Vagina (tissue), 2 donors: ENCODE results near the gene LGR6. TPM values are rescaled to one million over a fixed set of nuclear protein-coding genes. Genes with fewer than 3 reads are reported as not detected.

Experiments
- DNase-seq, 2 donors: peaks; one replicate each; pipeline ENCODE4 v3.0.0-alpha.2; 2017; ENCODE audit errors: extremely low spot score in 2 of 2
- H3K27ac ChIP-seq: fragments of 200-600 bp; sonication (generic); one replicate; pipeline ENCODE4 v1.5.1; 2019
- H3K27me3 ChIP-seq: fragments of 200-600 bp; sonication (generic); one replicate; pipeline ENCODE4 v1.5.1; 2019
- H3K36me3 ChIP-seq, 2 donors: fragments of 200-600 bp; sonication (generic); one replicate each; pipeline ENCODE4 v1.5.1; 2017 to 2019
- H3K4me1 ChIP-seq: fragments of 200-600 bp; sonication (generic); one replicate; pipeline ENCODE4 v1.5.1; 2019
- H3K4me3 ChIP-seq, 2 donors: fragments of 200-600 bp; sonication (generic); 1 replicate in 1 of 2; 2 replicates in 1 of 2; pipeline ENCODE4 v1.5.1; 2016 to 2019
- H3K9me3 ChIP-seq: fragments of 200-600 bp; sonication (generic); one replicate; pipeline ENCODE4 v1.5.1; 2019
- POLR2A ChIP-seq, 2 donors: fragments of 450-650 bp; IDR thresholded peaks; one replicate each; pipeline ENCODE4 v1.6.1; 2017; ENCODE audit warnings: antibody characterized with exemption in 2 of 2, mild to moderate bottlenecking in 2 of 2, moderate library complexity in 2 of 2
- POLR2AphosphoS5 ChIP-seq, 2 donors: sonication (generic); formaldehyde crosslinking; IDR thresholded peaks; one replicate each; pipeline ENCODE4 v1.9.0; 2017; ENCODE audit warnings: antibody characterized with exemption in 2 of 2, mild to moderate bottlenecking in 2 of 2, low read depth in 1 of 2; ENCODE audit not compliant: insufficient read depth in 1 of 2
- intact Hi-C: fragments of 100-400 bp; cut with DNase I; formaldehyde crosslinking; loops from one replicate; pipeline ENCODE4 v1.15.1; 2023
- total RNA-seq: library from RNA; depleted of rRNA; stranded (reverse); fragments of >200 nt; gene quantifications from one replicate; pipeline ENCODE4 v1.2.3, GENCODE V29; 2016
- TF ChIP-seq, protein P1 (sequence below), 3 experiments: fragments of 450-650 bp in 2 of 3; fragments of 200-600 bp in 1 of 3; sonication (generic) in 1 of 3; IDR thresholded peaks; one replicate each; pipeline ENCODE4 v1.5.1; 2017 to 2019; ENCODE audit warnings: antibody characterized with exemption in 3 of 3, mild to moderate bottlenecking in 2 of 3, moderate library complexity in 2 of 3

The LGR6 gene
- total RNA-seq, 1 donor from 2014 or later, result 6.6 TPM

DNA sequence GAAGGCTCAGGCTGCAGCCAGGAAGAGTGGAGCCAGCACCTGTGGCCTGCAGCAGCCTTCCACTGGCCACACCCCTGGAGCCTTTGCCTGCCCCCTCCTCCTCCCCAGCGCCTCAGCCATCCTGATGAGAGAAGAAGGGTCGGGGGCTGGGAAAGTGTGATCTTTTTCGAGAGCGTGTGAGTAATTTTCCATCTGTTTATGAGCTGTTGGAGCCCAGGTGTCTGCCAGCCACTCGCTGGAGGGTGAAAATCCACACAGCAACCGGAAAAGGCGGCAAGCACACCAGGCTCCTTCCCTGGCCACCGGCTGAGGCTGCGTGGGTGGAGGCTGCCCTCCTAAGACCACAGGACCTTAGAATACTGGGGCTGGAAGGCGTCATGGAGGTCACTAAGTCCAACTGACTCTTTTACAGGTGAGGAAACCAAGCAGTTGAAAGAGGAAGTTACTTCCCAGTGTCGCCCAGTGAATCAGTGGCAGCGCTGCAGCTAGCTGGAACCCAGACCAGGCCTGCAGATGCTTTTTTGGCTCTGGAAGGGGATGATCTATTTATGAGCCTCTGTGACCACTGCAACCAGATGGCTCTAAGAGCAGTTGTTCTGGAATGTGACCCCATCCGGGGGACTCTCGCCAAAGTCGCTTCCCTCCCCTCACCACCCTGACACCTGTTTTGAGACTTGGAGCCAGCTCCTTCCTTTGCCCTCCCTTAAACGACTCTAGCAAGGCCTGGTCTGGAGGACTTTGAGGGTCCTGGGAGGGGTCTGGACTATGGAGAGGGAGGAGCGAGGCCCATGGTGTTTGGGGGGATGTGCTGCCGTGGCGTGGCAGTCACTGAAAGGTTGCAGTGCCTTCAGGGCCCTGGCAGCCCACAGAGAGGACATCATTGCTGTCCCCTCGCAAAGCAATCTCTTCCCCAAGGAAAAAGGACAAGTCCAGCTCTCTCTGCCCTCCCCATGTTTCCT is 54.5 kb downstream of the LGR6 start:
- Histone ChIP-seq H3K4me3 (no peak overlapping the region), H3K27me3 (no peaks in the 10 kb centered on the region), H3K4me1 (no peaks in the 10 kb centered on the region), H3K9me3 (no peaks in the 10 kb centered on the region), H3K36me3 (no peaks in the 10 kb centered on the region), H3K27ac (no peak overlapping the region)
- DNase-seq, result no peak
- no peak for TF ChIP-seq POLR2AphosphoS5 (IDR thresholded peaks at IDR 0.05; ENCODE audit: insufficient read depth in 1 of 2, low read depth in 1 of 2)
- TF ChIP-seq, protein P1, sequence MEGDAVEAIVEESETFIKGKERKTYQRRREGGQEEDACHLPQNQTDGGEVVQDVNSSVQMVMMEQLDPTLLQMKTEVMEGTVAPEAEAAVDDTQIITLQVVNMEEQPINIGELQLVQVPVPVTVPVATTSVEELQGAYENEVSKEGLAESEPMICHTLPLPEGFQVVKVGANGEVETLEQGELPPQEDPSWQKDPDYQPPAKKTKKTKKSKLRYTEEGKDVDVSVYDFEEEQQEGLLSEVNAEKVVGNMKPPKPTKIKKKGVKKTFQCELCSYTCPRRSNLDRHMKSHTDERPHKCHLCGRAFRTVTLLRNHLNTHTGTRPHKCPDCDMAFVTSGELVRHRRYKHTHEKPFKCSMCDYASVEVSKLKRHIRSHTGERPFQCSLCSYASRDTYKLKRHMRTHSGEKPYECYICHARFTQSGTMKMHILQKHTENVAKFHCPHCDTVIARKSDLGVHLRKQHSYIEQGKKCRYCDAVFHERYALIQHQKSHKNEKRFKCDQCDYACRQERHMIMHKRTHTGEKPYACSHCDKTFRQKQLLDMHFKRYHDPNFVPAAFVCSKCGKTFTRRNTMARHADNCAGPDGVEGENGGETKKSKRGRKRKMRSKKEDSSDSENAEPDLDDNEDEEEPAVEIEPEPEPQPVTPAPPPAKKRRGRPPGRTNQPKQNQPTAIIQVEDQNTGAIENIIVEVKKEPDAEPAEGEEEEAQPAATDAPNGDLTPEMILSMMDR (IDR thresholded peaks at IDR 0.05), result no peak
- no peak for TF ChIP-seq POLR2A (IDR thresholded peaks at IDR 0.05)
- intact Hi-C loops, result no loop called here

DNA sequence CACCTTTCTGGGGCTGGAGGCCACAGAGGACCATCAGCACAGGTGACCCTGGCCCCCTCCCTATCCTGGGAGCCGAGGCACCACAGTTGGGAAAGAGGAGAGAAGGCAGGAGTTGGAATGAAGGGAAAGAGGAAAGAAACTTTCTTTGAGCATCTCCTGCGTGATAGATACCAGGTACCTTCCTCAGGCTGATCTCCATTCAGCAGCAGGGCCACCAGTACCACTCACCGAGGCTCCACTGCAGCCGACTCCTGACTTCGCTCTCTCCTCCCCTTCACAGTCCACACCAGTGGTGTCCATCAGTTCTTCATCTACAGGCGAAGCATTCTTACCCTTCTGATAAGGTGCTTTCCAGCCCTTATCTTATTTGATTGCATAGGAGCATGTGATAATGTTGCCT is 55.3 kb downstream of the LGR6 start:
- Histone ChIP-seq H3K9me3 (no peaks in the 10 kb centered on the region), H3K4me1 (no peaks in the 10 kb centered on the region), H3K36me3 (no peaks in the 10 kb centered on the region), H3K27me3 (no peaks in the 10 kb centered on the region), H3K4me3 (no peak overlapping the region), H3K27ac (no peak overlapping the region)
- DNase-seq, result no peak
- TF ChIP-seq POLR2A (IDR thresholded peaks at IDR 0.05) (no peak), POLR2AphosphoS5 (IDR thresholded peaks at IDR 0.05; ENCODE audit: insufficient read depth in 1 of 2, low read depth in 1 of 2) (no peak)
- TF ChIP-seq, protein P1 (IDR thresholded peaks at IDR 0.05), result no peak
- intact Hi-C loops, result no loop called here

DNA sequence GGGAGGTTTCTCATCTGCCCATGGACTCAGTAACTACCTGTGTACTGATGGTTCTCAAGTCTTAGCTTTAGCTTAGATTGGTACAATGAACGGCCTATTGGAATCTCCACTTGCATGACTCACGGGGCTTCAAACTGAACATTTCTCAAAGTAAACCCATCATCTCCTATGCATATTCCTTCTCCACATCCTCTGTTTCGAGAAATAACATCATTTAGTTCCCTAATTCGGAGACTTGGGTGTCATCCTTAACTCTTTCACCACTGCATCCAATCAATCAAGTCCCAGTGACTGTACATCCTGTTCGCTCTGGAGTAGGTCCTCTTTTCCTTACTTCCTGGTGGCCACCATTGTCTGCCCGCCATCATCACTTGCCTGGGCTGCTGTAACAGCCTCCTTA is 55.8 kb downstream of the LGR6 start:
- intact Hi-C loops, result no loop called here
- Histone ChIP-seq H3K27me3 (no peaks in the 10 kb centered on the region), H3K4me1 (no peaks in the 10 kb centered on the region)

DNA sequence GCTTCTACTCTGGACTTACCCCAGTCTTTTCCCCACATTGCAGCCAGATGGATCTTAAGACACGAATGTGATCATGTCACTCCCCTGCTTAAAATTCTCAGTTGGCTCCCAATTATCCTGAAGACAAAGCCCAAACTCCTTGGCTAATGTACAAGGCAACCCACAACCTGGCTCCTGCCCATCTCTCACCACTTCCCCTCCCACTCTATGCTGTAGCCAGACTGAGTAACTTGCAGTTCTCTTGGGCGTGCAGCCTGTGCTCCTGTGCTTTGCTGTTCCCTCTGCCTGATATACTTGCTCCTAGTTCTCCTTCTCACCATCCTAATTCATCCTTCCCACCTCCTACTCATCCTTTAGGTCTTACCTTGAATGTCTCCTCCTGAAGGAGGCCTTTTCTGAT is 56.2 kb downstream of the LGR6 start:
- Histone ChIP-seq H3K27ac (no peak overlapping the region), H3K4me1 (no peaks in the 10 kb centered on the region), H3K36me3 (no peaks in the 10 kb centered on the region), H3K4me3 (no peak overlapping the region), H3K9me3 (no peaks in the 10 kb centered on the region), H3K27me3 (no peaks in the 10 kb centered on the region)
- TF ChIP-seq POLR2A (IDR thresholded peaks at IDR 0.05), result no peak
- TF ChIP-seq, protein P1 (IDR thresholded peaks at IDR 0.05), result no peak
- DNase-seq, result no peak
- intact Hi-C loops, result no loop called here

More for the DNA sequence above, 55.8 kb downstream of the LGR6 start:
- Histone ChIP-seq H3K36me3 (no peaks in the 10 kb centered on the region), H3K27ac (no peak overlapping the region), H3K4me3 (no peak overlapping the region), H3K9me3 (no peaks in the 10 kb centered on the region)
- TF ChIP-seq POLR2A (IDR thresholded peaks at IDR 0.05) (no peak), POLR2AphosphoS5 (IDR thresholded peaks at IDR 0.05; ENCODE audit: insufficient read depth in 1 of 2, low read depth in 1 of 2) (no peak)
- TF ChIP-seq, protein P1 (IDR thresholded peaks at IDR 0.05), result no peak
- DNase-seq, result no peak

DNA sequence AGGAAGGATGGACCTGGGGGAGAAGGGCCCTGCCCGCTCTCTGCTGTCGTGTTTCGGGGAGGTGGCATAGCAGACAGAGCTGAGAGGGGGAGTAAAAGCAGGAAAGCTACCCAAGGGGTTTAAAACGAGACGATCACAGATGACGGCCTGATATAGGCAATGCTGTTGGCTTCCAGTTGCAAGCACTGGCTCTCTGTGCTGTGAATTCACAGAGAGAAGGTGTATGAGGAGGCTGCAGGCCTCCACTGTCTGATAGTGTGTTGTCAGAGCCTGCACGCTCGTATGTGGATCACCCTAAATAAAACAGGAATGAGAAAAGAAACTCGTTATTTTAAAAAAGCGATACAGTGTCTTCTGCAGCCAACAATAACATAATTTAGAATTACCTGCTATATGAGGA is 57.4 kb downstream of the LGR6 start:
- H3K4me3 ChIP-seq, result no peak overlapping the region
- H3K9me3 ChIP-seq, result no peaks in the 10 kb centered on the region
- no peaks in the 10 kb centered on the region for H3K4me1 ChIP-seq
- H3K27ac ChIP-seq, result no peak overlapping the region
- no peaks in the 10 kb centered on the region for H3K27me3 ChIP-seq
- DNase-seq, result no peak
- H3K36me3 ChIP-seq, result no peaks in the 10 kb centered on the region
- no peak for TF ChIP-seq POLR2A (IDR thresholded peaks at IDR 0.05)
- TF ChIP-seq POLR2AphosphoS5 (IDR thresholded peaks at IDR 0.05; ENCODE audit: insufficient read depth in 1 of 2, low read depth in 1 of 2), result no peak
- TF ChIP-seq, protein P1 (IDR thresholded peaks at IDR 0.05), result no peak
- intact Hi-C loops, result no loop called here
